ENCODE measurements around the gene RALY.
"Not testable (repeated sequence)": the region's sequence is repeated elsewhere in the genome, so short reads cannot be mapped to it uniquely, and the experiment has no call there.

The RALY gene

GRCh38 chr20:34132943-34133342, 139.2 kb downstream of the RALY start:
- not testable (repeated sequence) for DNase-seq (ENCODE audit: low read depth in 1 of 2, low spot score in 1 of 2)

GRCh38 chr20:34133365-34133860, 139.7 kb downstream of the RALY start:
- not testable (repeated sequence) for DNase-seq (ENCODE audit: low read depth in 1 of 2, low spot score in 1 of 2)
